ENCODE data around the gene SSRP1. TPM values are rescaled to one million over a fixed set of nuclear protein-coding genes. Genes with fewer than 3 reads are reported as not detected.
A peak's percentile ranks its signal among the peaks of the same experiment; 100 is the strongest.

SSRP1 gene
- total and polyA plus RNA-seq, 2 of the 13 experiments (the other 11 are each of a cell fraction or from before 2014, with no cell fraction given): 93.6 to 129 TPM

GRCh38 chr11:57335343-57336110 lies at the start of gene SSRP1 (continued):
- TF ChIP-seq, protein P1, sequence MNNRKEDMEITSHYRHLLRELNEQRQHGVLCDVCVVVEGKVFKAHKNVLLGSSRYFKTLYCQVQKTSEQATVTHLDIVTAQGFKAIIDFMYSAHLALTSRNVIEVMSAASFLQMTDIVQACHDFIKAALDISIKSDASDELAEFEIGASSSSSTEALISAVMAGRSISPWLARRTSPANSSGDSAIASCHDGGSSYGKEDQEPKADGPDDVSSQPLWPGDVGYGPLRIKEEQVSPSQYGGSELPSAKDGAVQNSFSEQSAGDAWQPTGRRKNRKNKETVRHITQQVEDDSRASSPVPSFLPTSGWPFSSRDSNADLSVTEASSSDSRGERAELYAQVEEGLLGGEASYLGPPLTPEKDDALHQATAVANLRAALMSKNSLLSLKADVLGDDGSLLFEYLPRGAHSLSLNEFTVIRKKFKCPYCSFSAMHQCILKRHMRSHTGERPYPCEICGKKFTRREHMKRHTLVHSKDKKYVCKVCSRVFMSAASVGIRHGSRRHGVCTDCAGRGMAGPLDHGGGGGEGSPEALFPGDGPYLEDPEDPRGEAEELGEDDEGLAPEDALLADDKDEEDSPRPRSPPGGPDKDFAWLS (CRISPR knock-in tag; IDR thresholded peaks at IDR 0.05; ENCODE audit: borderline replicate concordance): no peak
- TF ChIP-seq RNF2 (conservative IDR thresholded peaks at IDR 0.05; ENCODE audit: low read depth): no peak
- TF ChIP-seq NR1H2 (CRISPR knock-in tag; IDR thresholded peaks at IDR 0.05; ENCODE audit: borderline replicate concordance, low read depth): no peak
- TF ChIP-seq HNF4A (CRISPR knock-in tag; IDR thresholded peaks at IDR 0.05): no peak
- no peak for TF ChIP-seq CREB1 (IDR thresholded peaks at IDR 0.05)
- TF ChIP-seq CREB1 (CRISPR knock-in tag; IDR thresholded peaks at IDR 0.05): no peak
- no peak for TF ChIP-seq SP1 (IDR thresholded peaks at IDR 0.05)
- TF ChIP-seq SP1 (CRISPR knock-in tag; IDR thresholded peaks at IDR 0.05): no peak
- TF ChIP-seq FOSL1 (CRISPR knock-in tag; IDR thresholded peaks at IDR 0.05; ENCODE audit: borderline replicate concordance): no peak
- no peak for TF ChIP-seq ZKSCAN5 (CRISPR knock-in tag; IDR thresholded peaks at IDR 0.05)
- TF ChIP-seq TBX3 (IDR thresholded peaks at IDR 0.05; ENCODE audit: borderline replicate concordance): no peak
- peak; percentile 59; the same call in 1 of the 2 replicates for TF ChIP-seq FOXK1 (CRISPR knock-in tag; IDR thresholded peaks at IDR 0.05; ENCODE audit: borderline replicate concordance, low read depth)
- TF ChIP-seq YEATS2 (CRISPR knock-in tag; IDR thresholded peaks at IDR 0.05; ENCODE audit: borderline replicate concordance): peak; percentile 88
- peak; percentile 27; the same call in 1 of the 2 replicates for TF ChIP-seq NFYB (CRISPR knock-in tag; IDR thresholded peaks at IDR 0.05)
- TF ChIP-seq, protein P2, sequence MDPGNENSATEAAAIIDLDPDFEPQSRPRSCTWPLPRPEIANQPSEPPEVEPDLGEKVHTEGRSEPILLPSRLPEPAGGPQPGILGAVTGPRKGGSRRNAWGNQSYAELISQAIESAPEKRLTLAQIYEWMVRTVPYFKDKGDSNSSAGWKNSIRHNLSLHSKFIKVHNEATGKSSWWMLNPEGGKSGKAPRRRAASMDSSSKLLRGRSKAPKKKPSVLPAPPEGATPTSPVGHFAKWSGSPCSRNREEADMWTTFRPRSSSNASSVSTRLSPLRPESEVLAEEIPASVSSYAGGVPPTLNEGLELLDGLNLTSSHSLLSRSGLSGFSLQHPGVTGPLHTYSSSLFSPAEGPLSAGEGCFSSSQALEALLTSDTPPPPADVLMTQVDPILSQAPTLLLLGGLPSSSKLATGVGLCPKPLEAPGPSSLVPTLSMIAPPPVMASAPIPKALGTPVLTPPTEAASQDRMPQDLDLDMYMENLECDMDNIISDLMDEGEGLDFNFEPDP (CRISPR knock-in tag; conservative IDR thresholded peaks at IDR 0.05): 0 out of 2 replicates have a peak, but pooled peaks have one; percentile 2
- TF ChIP-seq HNF1B (CRISPR knock-in tag; IDR thresholded peaks at IDR 0.05): no peak
- TF ChIP-seq, protein P3, sequence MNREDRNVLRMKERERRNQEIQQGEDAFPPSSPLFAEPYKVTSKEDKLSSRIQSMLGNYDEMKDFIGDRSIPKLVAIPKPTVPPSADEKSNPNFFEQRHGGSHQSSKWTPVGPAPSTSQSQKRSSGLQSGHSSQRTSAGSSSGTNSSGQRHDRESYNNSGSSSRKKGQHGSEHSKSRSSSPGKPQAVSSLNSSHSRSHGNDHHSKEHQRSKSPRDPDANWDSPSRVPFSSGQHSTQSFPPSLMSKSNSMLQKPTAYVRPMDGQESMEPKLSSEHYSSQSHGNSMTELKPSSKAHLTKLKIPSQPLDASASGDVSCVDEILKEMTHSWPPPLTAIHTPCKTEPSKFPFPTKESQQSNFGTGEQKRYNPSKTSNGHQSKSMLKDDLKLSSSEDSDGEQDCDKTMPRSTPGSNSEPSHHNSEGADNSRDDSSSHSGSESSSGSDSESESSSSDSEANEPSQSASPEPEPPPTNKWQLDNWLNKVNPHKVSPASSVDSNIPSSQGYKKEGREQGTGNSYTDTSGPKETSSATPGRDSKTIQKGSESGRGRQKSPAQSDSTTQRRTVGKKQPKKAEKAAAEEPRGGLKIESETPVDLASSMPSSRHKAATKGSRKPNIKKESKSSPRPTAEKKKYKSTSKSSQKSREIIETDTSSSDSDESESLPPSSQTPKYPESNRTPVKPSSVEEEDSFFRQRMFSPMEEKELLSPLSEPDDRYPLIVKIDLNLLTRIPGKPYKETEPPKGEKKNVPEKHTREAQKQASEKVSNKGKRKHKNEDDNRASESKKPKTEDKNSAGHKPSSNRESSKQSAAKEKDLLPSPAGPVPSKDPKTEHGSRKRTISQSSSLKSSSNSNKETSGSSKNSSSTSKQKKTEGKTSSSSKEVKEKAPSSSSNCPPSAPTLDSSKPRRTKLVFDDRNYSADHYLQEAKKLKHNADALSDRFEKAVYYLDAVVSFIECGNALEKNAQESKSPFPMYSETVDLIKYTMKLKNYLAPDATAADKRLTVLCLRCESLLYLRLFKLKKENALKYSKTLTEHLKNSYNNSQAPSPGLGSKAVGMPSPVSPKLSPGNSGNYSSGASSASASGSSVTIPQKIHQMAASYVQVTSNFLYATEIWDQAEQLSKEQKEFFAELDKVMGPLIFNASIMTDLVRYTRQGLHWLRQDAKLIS (CRISPR knock-in tag; IDR thresholded peaks at IDR 0.05): no peak
- no peak for TF ChIP-seq FOXA1 (IDR thresholded peaks at IDR 0.05)
- no peak for TF ChIP-seq FOXA1 (CRISPR knock-in tag; IDR thresholded peaks at IDR 0.05)
- TF ChIP-seq ZMAT5 (CRISPR knock-in tag; IDR thresholded peaks at IDR 0.05; ENCODE audit: borderline replicate concordance, low read depth): no peak
- no peak for TF ChIP-seq ZFP36L1 (CRISPR knock-in tag; IDR thresholded peaks at IDR 0.05)
- TF ChIP-seq FOXP1 (IDR thresholded peaks at IDR 0.05): no peak
- no peak; the same call in 1 of the 2 replicates for TF ChIP-seq FOXP1 (CRISPR knock-in tag; IDR thresholded peaks at IDR 0.05)

Measured in HepG2 (cell line).